ENCODE results near the gene VAMP7. TPM values are rescaled to one million over a fixed set of nuclear protein-coding genes. Genes with fewer than 3 reads are reported as not detected.

Gene VAMP7
- total and polyA plus RNA-seq, 9 of the 15 experiments (the other 6 are each of a cell fraction or from before 2014, with no cell fraction given): 38.4 to 100 (median 67.7) TPM

- peaks cover 10% of the 10 kb centered on the region for H3K9me3 ChIP-seq (replicated peaks; ENCODE audit: control insufficient read depth, insufficient read depth, low read depth, low read length)
- H3K27ac ChIP-seq (ENCODE audit: extremely low read depth, low read depth, low read length): no peak overlapping the region
- no peak overlapping the region for H3K4me3 ChIP-seq
- H3K4me2 ChIP-seq (ENCODE audit: insufficient read depth, low read length): no peak overlapping the region
- H3K36me3 ChIP-seq (ENCODE audit: control insufficient read depth, insufficient read depth, low read length): no peaks in the 10 kb centered on the region
- WGBS (ENCODE audit: insufficient coverage, low coverage, missing lambda C conversion rate): 17% methylated on average over 8 of the region's 8 CpGs
- no TSS peak for BruUV-seq (replicated peaks)
- H3K79me2 ChIP-seq (ENCODE audit: control insufficient read depth, insufficient read depth, low read length): no peaks in the 10 kb centered on the region
- DNase-seq (ENCODE audit: extremely low read depth in 1 of 4, low spot score in 3 of 4) (peak; percentile 59 to 76 (median 60)), ATAC-seq (peak; percentile 96), FAIRE-seq (peak; percentile 81)
- H3K9me1 ChIP-seq (ENCODE audit: control insufficient read depth, insufficient read depth, low read length): no peaks in the 10 kb centered on the region
- no peak overlapping the region for H2AFZ ChIP-seq (ENCODE audit: low read depth, low read length)
- intact Hi-C loops (cut with micrococcal nuclease): no loop called here
- POLR2A ChIA-PET: no interaction called here
- no peaks in the 10 kb centered on the region; a peak in 1 of 5 replicates for H3K4me1 ChIP-seq (replicated peaks in 1 of 2; ENCODE audit: control insufficient read depth in 2 of 2, insufficient read depth in 2 of 2, low read length in 2 of 2)
- CTCF ChIA-PET (ENCODE audit: low intra/inter-chr PET ratio): no interaction called here
- in situ Hi-C loops (cut with MboI): no loop called here
- no peak overlapping the region for H3K9ac ChIP-seq (ENCODE audit: insufficient read depth in 1 of 2, low read depth in 2 of 2, low read length in 2 of 2)
- no peaks in the 10 kb centered on the region for H4K20me1 ChIP-seq (replicated peaks; ENCODE audit: control insufficient read depth, insufficient read depth, low read length)
- no peaks in the 10 kb centered on the region for H3K27me3 ChIP-seq (ENCODE audit: control insufficient read depth in 2 of 2, insufficient read depth in 2 of 2, low read length in 2 of 2)
- TF ChIP-seq MEIS2 (IDR thresholded peaks at IDR 0.05; ENCODE audit: partially characterized antibody) (no peak), KDM5B (IDR thresholded peaks at IDR 0.05; ENCODE audit: insufficient replicate concordance, low read depth, low read length) (no peak), CTBP1 (IDR thresholded peaks at IDR 0.05; ENCODE audit: borderline replicate concordance) (peak; percentile 34; the same call in 1 of the 2 replicates), STAG1 (CRISPR knock-in tag; IDR thresholded peaks at IDR 0.05; ENCODE audit: borderline replicate concordance) (peak; percentile 14; the same call in 1 of the 2 replicates), LEF1 (IDR thresholded peaks at IDR 0.05) (no peak), KLF16 (IDR thresholded peaks at IDR 0.05) (0 out of 2 replicates have a peak, but pooled peaks have one; percentile 22), RCOR1 (IDR thresholded peaks at IDR 0.05; ENCODE audit: borderline replicate concordance in 1 of 2, low read depth in 2 of 2, low read length in 2 of 2) (peak in 1 of 2 experiments; percentile 54; a peak in 2 of 4 replicates), ARID2 (IDR thresholded peaks at IDR 0.05) (peak; percentile 90), DEAF1 (CRISPR knock-in tag; IDR thresholded peaks at IDR 0.05) (peak; percentile 88), CTCF (IDR thresholded peaks at IDR 0.05 in 2 of 3, conservative IDR thresholded peaks at IDR 0.05 in 1 of 3; ENCODE audit: insufficient read depth in 2 of 3, low read depth in 1 of 3, low read length in 3 of 3) (peak; percentile 85 to 99 (median 99)), ZNF232 (CRISPR knock-in tag; IDR thresholded peaks at IDR 0.05) (no peak), ILK (tag; IDR thresholded peaks at IDR 0.05; ENCODE audit: borderline replicate concordance, low read depth) (no peak), TSC22D4 (tag; IDR thresholded peaks at IDR 0.05) (no peak), JUN (IDR thresholded peaks at IDR 0.05; ENCODE audit: borderline replicate concordance, low read depth, low read length) (0 out of 2 replicates have a peak, but pooled peaks have one; percentile 20), JUN (CRISPR knock-in tag; IDR thresholded peaks at IDR 0.05; ENCODE audit: borderline replicate concordance) (no peak), ZNF133 (CRISPR knock-in tag; IDR thresholded peaks at IDR 0.05) (no peak), ZNF384 (IDR thresholded peaks at IDR 0.05; ENCODE audit: low read depth, low read length) (no peak), ZNF134 (CRISPR knock-in tag; conservative IDR thresholded peaks at IDR 0.05) (no peak), TAF9B (IDR thresholded peaks at IDR 0.05; ENCODE audit: partially characterized antibody) (no peak), CC2D1A (IDR thresholded peaks at IDR 0.05) (peak; percentile 56)
- TF ChIP-seq, protein P1, sequence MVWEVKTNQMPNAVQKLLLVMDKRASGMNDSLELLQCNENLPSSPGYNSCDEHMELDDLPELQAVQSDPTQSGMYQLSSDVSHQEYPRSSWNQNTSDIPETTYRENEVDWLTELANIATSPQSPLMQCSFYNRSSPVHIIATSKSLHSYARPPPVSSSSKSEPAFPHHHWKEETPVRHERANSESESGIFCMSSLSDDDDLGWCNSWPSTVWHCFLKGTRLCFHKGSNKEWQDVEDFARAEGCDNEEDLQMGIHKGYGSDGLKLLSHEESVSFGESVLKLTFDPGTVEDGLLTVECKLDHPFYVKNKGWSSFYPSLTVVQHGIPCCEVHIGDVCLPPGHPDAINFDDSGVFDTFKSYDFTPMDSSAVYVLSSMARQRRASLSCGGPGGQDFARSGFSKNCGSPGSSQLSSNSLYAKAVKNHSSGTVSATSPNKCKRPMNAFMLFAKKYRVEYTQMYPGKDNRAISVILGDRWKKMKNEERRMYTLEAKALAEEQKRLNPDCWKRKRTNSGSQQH (CRISPR knock-in tag; IDR thresholded peaks at IDR 0.05): no peak
Measured at GRCh38 chrX:155966876-155967275, 85.7 kb downstream of the VAMP7 start.
